ENCODE measurements around the gene SEC14L3. TPM values are rescaled to one million over a fixed set of nuclear protein-coding genes. Genes with fewer than 3 reads are reported as not detected.

Gene SEC14L3
- total RNA-seq, 3 donors from 2014 or later (not counting 1 experiment from before 2014, with no cell fraction given), result not detected

GRCh38 chr22:30503551-30503950 lies 31.7 kb upstream of the SEC14L3 start:
- DNase-seq, result no peak
- Mint-ChIP-seq H3K9me3 (no peaks in the 10 kb centered on the region), H3K27me3 (ENCODE audit: low read depth in 2 of 2) (peaks cover 18 to 22% of the 10 kb centered on the region in 2 donors), H3K27ac (no peak overlapping the region), H3K36me3 (no peaks in the 10 kb centered on the region), H3K4me1 (no peaks in the 10 kb centered on the region), H3K4me3 (no peak overlapping the region)
- no peaks in the 10 kb centered on the region for H3K9me3 ChIP-seq (ENCODE audit: control insufficient read depth, insufficient read depth, low read length)
- no peaks in the 10 kb centered on the region for H3K4me1 ChIP-seq (ENCODE audit: control insufficient read depth, insufficient read depth, low read length)
- H3K4me3 ChIP-seq (ENCODE audit: low read length), result no peak overlapping the region
- whole genome bisulfite sequencing (ENCODE audit: insufficient coverage), result 75% methylated on average over 12 of the region's 12 CpGs
- H3K36me3 ChIP-seq (ENCODE audit: control insufficient read depth, insufficient read depth, low read length), result no peaks in the 10 kb centered on the region
- TF ChIP-seq CTCF (IDR thresholded peaks at IDR 0.05), result no peak
- ATAC-seq, result no peak
- intact Hi-C loops (cut with micrococcal nuclease), result no loop called here
- peaks cover 14% of the 10 kb centered on the region for H3K27me3 ChIP-seq (ENCODE audit: control insufficient read depth, insufficient read depth, low read length)
- H3K27ac ChIP-seq (ENCODE audit: low read length), result no peak overlapping the region

GRCh38 chr22:30502911-30503310 lies 31.1 kb upstream of the SEC14L3 start:
- ATAC-seq (no peak), DNase-seq (no peak)
- Mint-ChIP-seq H3K4me1 (no peaks in the 10 kb centered on the region), H3K4me3 (no peak overlapping the region), H3K27ac (no peak overlapping the region), H3K36me3 (no peaks in the 10 kb centered on the region), H3K9me3 (no peaks in the 10 kb centered on the region), H3K27me3 (ENCODE audit: low read depth in 2 of 2) (peaks cover 18 to 26% of the 10 kb centered on the region in 2 donors)
- no peak overlapping the region for H3K4me3 ChIP-seq (ENCODE audit: low read length)
- peaks cover 14% of the 10 kb centered on the region for H3K27me3 ChIP-seq (ENCODE audit: control insufficient read depth, insufficient read depth, low read length)
- no peak for TF ChIP-seq CTCF (IDR thresholded peaks at IDR 0.05)
- WGBS (ENCODE audit: insufficient coverage), result 69% methylated on average over 3 of the region's 3 CpGs
- no peaks in the 10 kb centered on the region for H3K4me1 ChIP-seq (ENCODE audit: control insufficient read depth, insufficient read depth, low read length)
- H3K27ac ChIP-seq (ENCODE audit: low read length), result no peak overlapping the region
- H3K36me3 ChIP-seq (ENCODE audit: control insufficient read depth, insufficient read depth, low read length), result no peaks in the 10 kb centered on the region
- intact Hi-C loops (cut with micrococcal nuclease), result no loop called here
- no peaks in the 10 kb centered on the region for H3K9me3 ChIP-seq (ENCODE audit: control insufficient read depth, insufficient read depth, low read length)

- H3K36me3 Mint-ChIP-seq, result no peaks in the 10 kb centered on the region
- H3K4me3 Mint-ChIP-seq, result no peak overlapping the region
- peaks cover 14% of the 10 kb centered on the region for H3K27me3 ChIP-seq (ENCODE audit: control insufficient read depth, insufficient read depth, low read length)
- H3K4me1 Mint-ChIP-seq, result no peaks in the 10 kb centered on the region
- H3K27ac ChIP-seq (ENCODE audit: low read length), result no peak overlapping the region
- ATAC-seq (no peak), DNase-seq (no peak)
- H3K4me3 ChIP-seq (ENCODE audit: low read length), result no peak overlapping the region
- H3K27me3 Mint-ChIP-seq (ENCODE audit: low read depth in 2 of 2), result peaks cover 18 to 26% of the 10 kb centered on the region in 2 donors
- H3K4me1 ChIP-seq (ENCODE audit: control insufficient read depth, insufficient read depth, low read length), result no peaks in the 10 kb centered on the region
- intact Hi-C loops (cut with micrococcal nuclease), result no loop called here
- no peaks in the 10 kb centered on the region for H3K9me3 Mint-ChIP-seq
- 76% methylated on average over 4 of the region's 4 CpGs for WGBS (ENCODE audit: insufficient coverage)
- no peak overlapping the region for H3K27ac Mint-ChIP-seq
- H3K36me3 ChIP-seq (ENCODE audit: control insufficient read depth, insufficient read depth, low read length), result no peaks in the 10 kb centered on the region
- H3K9me3 ChIP-seq (ENCODE audit: control insufficient read depth, insufficient read depth, low read length), result no peaks in the 10 kb centered on the region
- no peak for TF ChIP-seq CTCF (IDR thresholded peaks at IDR 0.05)
These were observed 30.3 kb upstream of the SEC14L3 start for GRCh38 chr22:30502153-30502552.

- H3K9me3 ChIP-seq (ENCODE audit: control insufficient read depth, insufficient read depth, low read length), result no peaks in the 10 kb centered on the region
- intact Hi-C loops (cut with micrococcal nuclease), result no loop called here
- no peaks in the 10 kb centered on the region for H3K4me1 Mint-ChIP-seq
- peaks cover 10% of the 10 kb centered on the region for H3K27me3 ChIP-seq (ENCODE audit: control insufficient read depth, insufficient read depth, low read length)
- H3K36me3 Mint-ChIP-seq, result no peaks in the 10 kb centered on the region
- WGBS (ENCODE audit: insufficient coverage), result 89% methylated on average over 4 of the region's 6 CpGs
- no peak for ATAC-seq
- H3K27me3 Mint-ChIP-seq (ENCODE audit: low read depth in 2 of 2), result peaks cover 12 to 17% of the 10 kb centered on the region in 2 donors
- H3K27ac Mint-ChIP-seq, result no peak overlapping the region
- H3K9me3 Mint-ChIP-seq, result no peaks in the 10 kb centered on the region
- no peaks in the 10 kb centered on the region for H3K36me3 ChIP-seq (ENCODE audit: control insufficient read depth, insufficient read depth, low read length)
- no peak overlapping the region for H3K4me3 Mint-ChIP-seq
- H3K4me3 ChIP-seq (ENCODE audit: low read length), result no peak overlapping the region
- H3K27ac ChIP-seq (ENCODE audit: low read length), result no peak overlapping the region
- H3K4me1 ChIP-seq (ENCODE audit: control insufficient read depth, insufficient read depth, low read length), result no peaks in the 10 kb centered on the region
- no peak for TF ChIP-seq CTCF (IDR thresholded peaks at IDR 0.05)
- no peak for DNase-seq
These were observed 28.8 kb upstream of the SEC14L3 start for GRCh38 chr22:30500628-30501027.
